Endothelial cell of umbilical vein (primary cell): Measurements from ENCODE around the gene ACSF3. TPM values are rescaled to one million over a fixed set of nuclear protein-coding genes. Genes with fewer than 3 reads are reported as not detected.

Experiments
- BruUV-seq: library from RNA; stranded (reverse); fragments of 400-500 nt; replicated peaks from 2 replicates; lab custom pipeline; 2021; lab: Mats Ljungman, UMichigan
- CTCF ChIA-PET: fragments of 300-600, 350-600 bp; sonication (Branson Sonifier 250); formaldehyde crosslinking; loops from one replicate; lab custom pipeline; 2021; ENCODE audit warnings: antibody characterized with exemption, inconsistent platforms; lab: Charles Lee
- POLR2A ChIA-PET: fragments of 300-600, 350-600 bp; sonication (Branson Sonifier 250); formaldehyde crosslinking; loops from one replicate; lab custom pipeline; 2021; ENCODE audit warnings: antibody characterized with exemption, inconsistent platforms; lab: Charles Lee
- DNase-seq: peaks from one replicate; pipeline ENCODE4 v3.0.0-alpha.2; 2011; ENCODE audit warnings: low read depth, low spot score
- FAIRE-seq: peaks from 2 replicates; lab custom pipeline; 2011; peaks lifted over from hg19 to GRCh38; lab: Jason Lieb, UNC
- H2AFZ ChIP-seq: 2 replicates; pipeline ENCODE4 v1.6.0; 2012; ENCODE audit warnings: low read depth, low read length, control low read depth, inconsistent platforms
- H3K27ac ChIP-seq: 2 replicates; pipeline ENCODE4 v1.5.1; 2011; ENCODE audit warnings: low read depth, mild to moderate bottlenecking, control low read depth, low read length, moderate library complexity; ENCODE audit not compliant: insufficient read depth
- H3K27me3 ChIP-seq, 2 experiments: 2 replicates each; pipeline versions ENCODE4 v1.6.0 to v1.6.1; 2011; ENCODE audit warnings: low read length in 2 of 2, mixed read lengths in 1 of 2; ENCODE audit not compliant: control insufficient read depth in 2 of 2, insufficient read depth in 2 of 2
- H3K36me3 ChIP-seq, 2 experiments: 2 replicates in 1 of 2; 3 replicates in 1 of 2; pipeline ENCODE4 v1.5.1; 2011; ENCODE audit warnings: low read length in 2 of 2, mild to moderate bottlenecking in 1 of 2, moderate library complexity in 1 of 2; ENCODE audit not compliant: control insufficient read depth in 2 of 2, insufficient read depth in 2 of 2; ENCODE audit errors: extremely low read depth in 1 of 2
- H3K4me1 ChIP-seq: 3 replicates; pipeline ENCODE4 v1.5.1; 2011; ENCODE audit warnings: mild to moderate bottlenecking, low read length; ENCODE audit not compliant: control insufficient read depth, insufficient read depth; ENCODE audit errors: extremely low read depth
- H3K4me2 ChIP-seq: 2 replicates; pipeline ENCODE4 v1.6.1; 2011; ENCODE audit warnings: low read length, control low read depth, mixed read lengths; ENCODE audit not compliant: insufficient read depth
- H3K4me3 ChIP-seq, 3 experiments: fragments of 200-600 bp in 1 of 3; sonication (generic), shearing (Covaris generic) in 1 of 3; replicated peaks in 1 of 3; 2 replicates each; pipeline ENCODE4 v1.5.1; 2011 to 2016; ENCODE audit warnings: control low read depth in 3 of 3, low read length in 3 of 3, mild to moderate bottlenecking in 2 of 3, inconsistent platforms in 1 of 3, low read depth in 1 of 3, moderate library complexity in 1 of 3; ENCODE audit not compliant: insufficient read depth in 1 of 3
- H3K79me2 ChIP-seq: 2 replicates; pipeline ENCODE4 v1.6.0; 2012; ENCODE audit warnings: low read length, inconsistent platforms; ENCODE audit not compliant: control insufficient read depth, insufficient read depth
- H3K9ac ChIP-seq: replicated peaks from 2 replicates; pipeline ENCODE3; 2011; ENCODE audit warnings: low read length, control low read depth; ENCODE audit not compliant: insufficient read depth; ENCODE audit errors: extremely low read depth
- H3K9me1 ChIP-seq: replicated peaks from 3 replicates; pipeline ENCODE4 v1.6.0; 2011; ENCODE audit warnings: mild to moderate bottlenecking, low read length; ENCODE audit not compliant: control insufficient read depth, insufficient read depth; ENCODE audit errors: extremely low read depth
- H3K9me3 ChIP-seq: replicated peaks from 2 replicates; pipeline ENCODE4 v1.5.1; 2012; ENCODE audit warnings: low read length, inconsistent platforms; ENCODE audit not compliant: control insufficient read depth, insufficient read depth
- H4K20me1 ChIP-seq: replicated peaks from 2 replicates; pipeline ENCODE3; 2011; ENCODE audit warnings: mild to moderate bottlenecking, low read length; ENCODE audit not compliant: control insufficient read depth, insufficient read depth; ENCODE audit errors: extremely low read depth
- CTCF ChIP-seq, 2 donors: IDR thresholded peaks; 1 replicate in 1 of 2; 2 replicates in 1 of 2; pipeline ENCODE4 v1.5.1; 2011; ENCODE audit warnings: low read length in 2 of 2, mild to moderate bottlenecking in 2 of 2, moderate library complexity in 2 of 2, control low read depth in 1 of 2, inconsistent platforms in 1 of 2, low read depth in 1 of 2; ENCODE audit not compliant: insufficient read depth in 1 of 2; ENCODE audit errors: extremely low read depth in 1 of 2
- EZH2 ChIP-seq: IDR thresholded peaks from 2 replicates; pipeline ENCODE4 v1.6.1; 2012; ENCODE audit warnings: borderline replicate concordance, low read depth, mild to moderate bottlenecking, moderate library complexity, low read length, inconsistent platforms; ENCODE audit not compliant: severe bottlenecking
- FOS ChIP-seq: IDR thresholded peaks from 2 replicates; pipeline ENCODE4 v1.6.1; 2011; ENCODE audit warnings: mild to moderate bottlenecking, low read length, moderate library complexity, borderline replicate concordance; ENCODE audit not compliant: insufficient read depth
- GATA2 ChIP-seq: IDR thresholded peaks from 2 replicates; pipeline ENCODE4 v1.7.0; 2011; ENCODE audit warnings: low read depth, mild to moderate bottlenecking, moderate library complexity, mixed read lengths, low read length; ENCODE audit not compliant: insufficient read length, insufficient read depth
- JUN ChIP-seq: IDR thresholded peaks from 2 replicates; pipeline ENCODE4 v1.6.1; 2011; ENCODE audit warnings: borderline replicate concordance, low read depth; ENCODE audit not compliant: insufficient read length, insufficient read depth
- MYC ChIP-seq: IDR thresholded peaks from one replicate; pipeline ENCODE4 v1.6.1; 2011; ENCODE audit warnings: mild to moderate bottlenecking, low read depth, low read length
- POLR2A ChIP-seq: IDR thresholded peaks from 2 replicates; pipeline ENCODE4 v1.6.1; 2012; ENCODE audit warnings: low read depth, mild to moderate bottlenecking, control low read depth, low read length
- POLR2AphosphoS5 ChIP-seq: IDR thresholded peaks from 2 replicates; pipeline ENCODE4 v1.6.1; 2012; ENCODE audit warnings: low read depth, mild to moderate bottlenecking, control low read depth, low read length, moderate library complexity; ENCODE audit not compliant: insufficient read depth
- dilution Hi-C: fragments of 300-500 bp; cut with MboI; formaldehyde crosslinking; loops from one replicate; pipeline ENCODE4 v1.15.0; 2019; ENCODE audit warnings: low sequenced_read_pairs; ENCODE audit not compliant: extremely low pct_ligation_motif_present
- intact Hi-C: fragments of 100-400 bp; cut with micrococcal nuclease; formaldehyde crosslinking; loops from one replicate; pipeline ENCODE4 v1.10.0; 2022
- polyA plus RNA-seq, 4 experiments: library from polyadenylated mRNA; depleted of rRNA in 3 of 4; stranded (reverse) in 3 of 4; unstranded in 1 of 4; fragments of >200 nt; gene quantifications; 2 replicates each; pipeline versions ENCODE4 v1.2.1 to v1.2.3, GENCODE V29; 2011 to 2012; ENCODE audit warnings: missing spikeins in 1 of 4
- total RNA-seq: library from RNA; stranded (reverse); gene quantifications from 2 replicates; pipeline ENCODE4 v1.2.3, GENCODE V29; 2021
- TF ChIP-seq, protein P1 (sequence below): IDR thresholded peaks from 2 replicates; pipeline ENCODE4 v1.6.1; 2011; ENCODE audit not compliant: insufficient read depth, insufficient read length

Gene ACSF3
- total and polyA plus RNA-seq, 2 donors (not counting 3 experiments of a cell fraction or from before 2014, with no cell fraction given), result 18.6 to 33.2 TPM

- H3K4me3 ChIP-seq, result no peak overlapping the region
- ChIA-PET CTCF (no interaction called here), POLR2A (interaction anchor here (0.6 kb wide), 1 partner anchor 908 kb away, joined by 5 read pairs; no protein-coding TSS in a partner anchor)
- H3K9ac ChIP-seq, result no peak overlapping the region
- H3K36me3 ChIP-seq, result peaks cover 0 to 29% of the 10 kb centered on the region in 2 experiments
- intact Hi-C loops, result no loop called here
- no peak for TF ChIP-seq JUN
- no peak for TF ChIP-seq MYC
- TF ChIP-seq FOS, result no peak
- TF ChIP-seq, protein P1, sequence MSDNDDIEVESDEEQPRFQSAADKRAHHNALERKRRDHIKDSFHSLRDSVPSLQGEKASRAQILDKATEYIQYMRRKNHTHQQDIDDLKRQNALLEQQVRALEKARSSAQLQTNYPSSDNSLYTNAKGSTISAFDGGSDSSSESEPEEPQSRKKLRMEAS, result no peak
- TF ChIP-seq EZH2, result no peak
- no peak for TF ChIP-seq POLR2AphosphoS5
- TF ChIP-seq GATA2, result no peak
- TF ChIP-seq POLR2A, result no peak
- no peak for TF ChIP-seq CTCF (IDR thresholded peaks at IDR 0.05; ENCODE audit: extremely low read depth in 1 of 2, insufficient read depth in 1 of 2, low read depth in 1 of 2, low read length in 2 of 2)
- H3K4me2 ChIP-seq, result no peak overlapping the region
- BruUV-seq, result no TSS peak
- DNase-seq (no peak), FAIRE-seq (no peak)
- dilution Hi-C loops, result no loop called here
- no peaks in the 10 kb centered on the region for H3K79me2 ChIP-seq
- no peaks in the 10 kb centered on the region for H3K27me3 ChIP-seq
- H3K9me3 ChIP-seq, result no peaks in the 10 kb centered on the region
- no peaks in the 10 kb centered on the region for H3K4me1 ChIP-seq
- no peak overlapping the region for H2AFZ ChIP-seq
- H3K27ac ChIP-seq, result no peak overlapping the region
- no peaks in the 10 kb centered on the region for H3K9me1 ChIP-seq
- H4K20me1 ChIP-seq, result no peaks in the 10 kb centered on the region
Measured at GRCh38 chr16:89117227-89117974, 23.7 kb downstream of the ACSF3 start.
